ENCODE measurements around the gene PGM5.
"Not testable (repeated sequence)": the region's sequence is repeated elsewhere in the genome, so short reads cannot be mapped to it uniquely, and the experiment has no call there.

GRCh38 chr9:68355993-68356379 lies 425 bp upstream of the PGM5 start:
- TF ChIP-seq CTCF (conservative IDR thresholded peaks at IDR 0.05; ENCODE audit: low read length); EZH2phosphoT487 (IDR thresholded peaks at IDR 0.05; ENCODE audit: borderline replicate concordance, low read depth, low read length): not testable (repeated sequence)
